Activated T-helper 2 cell treated with anti-CD3 and anti-CD28 coated beads, Interferon-gamma antibody, Interleukin-2, Interleukin-4, amounts not matched to agents 10 μg/mL and 5 μg/mL and 100 μg/mL, durations not matched to agents 14 hours and 24 hours and 36 hours (primary cell): ENCODE data around the gene CCDC92. TPM values are rescaled to one million over a fixed set of nuclear protein-coding genes. Genes with fewer than 3 reads are reported as not detected.

Experiments used
- DNase-seq: peaks from one replicate; pipeline ENCODE4 v3.0.0; 2021; ENCODE audit warnings: low spot score
- H3K27ac Mint-ChIP-seq: one replicate; pipeline ENCODE4 v1.8.0; 2021; ENCODE audit warnings: mixed read lengths
- H3K27me3 Mint-ChIP-seq: one replicate; pipeline ENCODE4 v1.8.0; 2021; ENCODE audit warnings: low read depth, mixed read lengths
- H3K36me3 Mint-ChIP-seq: one replicate; pipeline ENCODE4 v1.8.0; 2021; ENCODE audit warnings: low read depth, mixed read lengths
- H3K4me1 Mint-ChIP-seq: one replicate; pipeline ENCODE4 v1.8.0; 2021; ENCODE audit warnings: low read depth, mixed read lengths
- H3K4me3 Mint-ChIP-seq: one replicate; pipeline ENCODE4 v1.8.0; 2021; ENCODE audit warnings: low read depth, mild to moderate bottlenecking, moderate library complexity, mixed read lengths
- H3K9me3 Mint-ChIP-seq: one replicate; pipeline ENCODE4 v1.8.0; 2021; ENCODE audit warnings: mixed read lengths
- intact Hi-C: fragments of 100-400 bp; cut with micrococcal nuclease; formaldehyde crosslinking; loops from one replicate; pipeline ENCODE4 v1.15.1; 2023
- total RNA-seq: library from RNA; stranded (reverse); gene quantifications from 2 replicates; pipeline ENCODE4 v1.2.3, GENCODE V29; 2022

Gene CCDC92
- total RNA-seq, 1 donor from 2014 or later = 11.8 TPM

DNA sequence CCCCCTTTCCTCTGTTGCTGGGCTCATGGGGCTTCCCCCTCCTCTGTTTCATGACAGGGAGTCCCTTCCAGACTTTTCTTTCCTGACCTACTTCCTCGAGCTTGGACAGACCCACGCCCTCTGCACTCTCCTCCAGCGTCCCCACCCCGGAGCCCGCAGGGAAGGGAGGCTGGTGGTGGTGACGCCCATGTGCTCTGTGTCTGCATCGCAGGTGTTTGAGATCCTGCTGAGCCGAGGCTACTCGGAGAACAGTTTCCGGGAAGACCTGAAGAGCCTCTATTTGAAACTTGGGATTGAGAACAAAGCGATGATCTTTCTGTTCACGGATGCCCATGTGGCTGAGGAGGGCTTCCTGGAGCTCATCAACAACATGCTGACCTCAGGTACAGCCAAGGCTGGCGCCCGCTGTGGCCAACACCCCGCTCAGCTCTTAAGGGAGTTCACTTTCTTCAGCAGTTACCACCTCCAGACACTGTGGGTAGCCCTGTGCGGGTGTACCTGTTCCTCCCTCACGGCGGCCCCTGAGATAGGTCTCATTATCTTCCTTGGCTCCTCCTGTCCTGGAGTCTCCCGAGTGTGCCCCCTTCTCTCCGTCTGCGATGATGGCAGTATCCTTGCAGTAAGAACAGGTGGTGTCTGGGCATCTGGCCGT lies 85.6 kb downstream of the CCDC92 start:
- DNase-seq = no peak
- no peak overlapping the region for H3K4me3 Mint-ChIP-seq
- H3K27ac Mint-ChIP-seq = no peak overlapping the region
- H3K27me3 Mint-ChIP-seq = peaks cover 3% of the 10 kb centered on the region
- H3K9me3 Mint-ChIP-seq = no peaks in the 10 kb centered on the region
- intact Hi-C loops = no loop called here
- no peaks in the 10 kb centered on the region for H3K4me1 Mint-ChIP-seq
- H3K36me3 Mint-ChIP-seq = no peaks in the 10 kb centered on the region

DNA sequence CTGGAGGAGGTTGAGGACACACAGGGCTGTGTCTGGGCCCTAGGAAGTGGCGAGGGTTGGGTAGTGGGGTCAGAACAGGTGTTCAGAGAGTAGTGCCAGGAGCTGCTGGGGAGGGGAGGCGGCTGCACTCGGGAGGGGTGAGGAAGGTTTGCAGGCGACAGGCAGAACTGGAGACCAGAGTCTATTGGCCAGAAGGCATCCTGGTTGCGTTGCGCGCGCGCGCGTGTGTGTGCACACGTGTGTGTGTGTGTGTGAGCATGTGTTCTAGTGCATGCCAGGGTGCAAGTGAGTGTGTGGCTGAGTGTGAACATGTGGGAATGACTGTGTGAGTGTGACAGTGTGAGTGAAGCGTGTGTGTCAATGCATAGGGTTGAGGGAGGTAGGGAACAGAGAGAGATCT lies 86.4 kb downstream of the CCDC92 start:
- no peak for DNase-seq
- Mint-ChIP-seq H3K36me3 (no peaks in the 10 kb centered on the region), H3K4me1 (no peaks in the 10 kb centered on the region), H3K9me3 (no peaks in the 10 kb centered on the region), H3K4me3 (no peak overlapping the region), H3K27me3 (peaks cover 3% of the 10 kb centered on the region), H3K27ac (no peak overlapping the region)
- intact Hi-C loops = no loop called here

Other genes starting within 250 kb of the CCDC92 start
- gene DNAH10, start 210.5 kb downstream of the CCDC92 start, total RNA-seq = 0.25 and 0.41 TPM in 2 replicates
- 63.3 and 66.2 TPM in 2 replicates for gene ZNF664, start 384 bp upstream of the CCDC92 start, total RNA-seq